Neural progenitor cell (in vitro differentiated cells): ENCODE measurements around the gene C1QBP.

Experiments
- CTCF ChIP-seq: fragments of 200-600 bp; sonication (generic); IDR thresholded peaks from 2 replicates; pipeline ENCODE4 v1.5.1; 2017; ENCODE audit warnings: antibody characterized with exemption, mild to moderate bottlenecking
- EZH2 ChIP-seq: fragments of 200-600 bp; sonication (generic); IDR thresholded peaks from 2 replicates; pipeline ENCODE4 v1.6.1; 2017; ENCODE audit warnings: antibody characterized with exemption, mild to moderate bottlenecking, moderate library complexity
- EZH2phosphoT487 ChIP-seq: fragments of 200-600 bp; sonication (generic); IDR thresholded peaks from 2 replicates; pipeline ENCODE4 v1.6.1; 2017; ENCODE audit warnings: antibody characterized with exemption

- TF ChIP-seq CTCF (no peak), EZH2phosphoT487 (no peak), EZH2 (no peak)
These were observed 46.6 kb upstream of the C1QBP start, which contains the start of gene DERL2 for GRCh38 chr17:5485270-5486205.
